Activated naive CD4-positive, alpha-beta T cell treated with anti-CD3 and anti-CD28 coated beads, Interleukin-2, amount 10 ng/mL, durations not matched to agents 7 days and 5 days (primary cell): ENCODE measurements around the gene DAPK1.

Experiments
- CTCF ChIA-PET: fragments of 350-600 bp; sonication (Branson Sonifier 250); formaldehyde crosslinking; loops from one replicate; lab custom pipeline; 2021; ENCODE audit warnings: antibody characterized with exemption; lab: Charles Lee
- DNase-seq: peaks from one replicate; pipeline ENCODE4 v3.0.0-alpha.2; 2020
- H3K27ac Mint-ChIP-seq: one replicate; pipeline ENCODE4 v1.8.0; 2021; ENCODE audit warnings: mild to moderate bottlenecking, moderate library complexity, mixed read lengths
- H3K27me3 Mint-ChIP-seq: one replicate; pipeline ENCODE4 v1.8.0; 2021; ENCODE audit warnings: mild to moderate bottlenecking, mixed read lengths
- H3K36me3 Mint-ChIP-seq: one replicate; pipeline ENCODE4 v1.8.0; 2021; ENCODE audit warnings: mixed read lengths
- H3K4me1 Mint-ChIP-seq: one replicate; pipeline ENCODE4 v1.8.0; 2021; ENCODE audit warnings: mixed read lengths
- H3K4me3 Mint-ChIP-seq: one replicate; pipeline ENCODE4 v1.8.0; 2021; ENCODE audit warnings: mild to moderate bottlenecking, moderate library complexity, mixed read lengths
- H3K9me3 Mint-ChIP-seq: one replicate; pipeline ENCODE4 v1.8.0; 2021; ENCODE audit warnings: mixed read lengths

DAPK1 gene

GRCh38 chr9:87682085-87682484 is 184.4 kb downstream of the DAPK1 start:
- CTCF ChIA-PET: no interaction called here
- Mint-ChIP-seq H3K9me3 (no peaks in the 10 kb centered on the region), H3K4me3 (no peak overlapping the region), H3K36me3 (no peaks in the 10 kb centered on the region), H3K4me1 (peaks cover 37% of the 10 kb centered on the region), H3K27ac (no peak overlapping the region), H3K27me3 (peaks cover 9% of the 10 kb centered on the region)
- DNase-seq: no peak

- CTCF ChIA-PET: no interaction called here
- Mint-ChIP-seq H3K9me3 (no peaks in the 10 kb centered on the region), H3K4me1 (peaks cover 37% of the 10 kb centered on the region)
Measured at GRCh38 chr9:87682618-87683017, 185.0 kb downstream of the DAPK1 start.

GRCh38 chr9:87683751-87684626 is 186.3 kb downstream of the DAPK1 start:
- CTCF ChIA-PET: no interaction called here
- Mint-ChIP-seq H3K27ac (no peak overlapping the region), H3K4me3 (no peak overlapping the region)

More at GRCh38 chr9:87682618-87683017, 185.0 kb downstream of the DAPK1 start:
- H3K36me3 Mint-ChIP-seq: no peaks in the 10 kb centered on the region
- H3K27me3 Mint-ChIP-seq: peaks cover 4% of the 10 kb centered on the region
- DNase-seq: no peak
- no peak overlapping the region for H3K4me3 Mint-ChIP-seq
- no peak overlapping the region for H3K27ac Mint-ChIP-seq

GRCh38 chr9:87684627-87685219 is 187.1 kb downstream of the DAPK1 start:
- CTCF ChIA-PET: no interaction called here
- H3K27ac Mint-ChIP-seq: no peak overlapping the region
- no peaks in the 10 kb centered on the region for H3K36me3 Mint-ChIP-seq
- no peaks in the 10 kb centered on the region for H3K9me3 Mint-ChIP-seq
- H3K4me3 Mint-ChIP-seq: no peak overlapping the region
- DNase-seq: no peak
- H3K27me3 Mint-ChIP-seq: peaks cover 3% of the 10 kb centered on the region
- peaks cover 35% of the 10 kb centered on the region for H3K4me1 Mint-ChIP-seq

More at GRCh38 chr9:87683751-87684626, 186.3 kb downstream of the DAPK1 start:
- no peak for DNase-seq
- H3K36me3 Mint-ChIP-seq: no peaks in the 10 kb centered on the region
- peaks cover 35% of the 10 kb centered on the region for H3K4me1 Mint-ChIP-seq
- H3K9me3 Mint-ChIP-seq: no peaks in the 10 kb centered on the region
- peaks cover 3% of the 10 kb centered on the region for H3K27me3 Mint-ChIP-seq

- DNase-seq: no peak
- CTCF ChIA-PET: no interaction called here
- peaks cover 3% of the 10 kb centered on the region for H3K27me3 Mint-ChIP-seq
- H3K27ac Mint-ChIP-seq: peak overlapping the region; percentile 5
- H3K4me1 Mint-ChIP-seq: peaks cover 34% of the 10 kb centered on the region
- no peak overlapping the region for H3K4me3 Mint-ChIP-seq
- H3K9me3 Mint-ChIP-seq: no peaks in the 10 kb centered on the region
- no peaks in the 10 kb centered on the region for H3K36me3 Mint-ChIP-seq
Measured at GRCh38 chr9:87685441-87685840, 187.8 kb downstream of the DAPK1 start.

- Mint-ChIP-seq H3K36me3 (no peaks in the 10 kb centered on the region), H3K27me3 (peaks cover 3% of the 10 kb centered on the region), H3K4me1 (peaks cover 32% of the 10 kb centered on the region), H3K27ac (peak overlapping the region; percentile 64), H3K9me3 (no peaks in the 10 kb centered on the region), H3K4me3 (no peak overlapping the region)
- CTCF ChIA-PET: no interaction called here
- DNase-seq: no peak
Measured at GRCh38 chr9:87685871-87686519, 188.3 kb downstream of the DAPK1 start.

- H3K27ac Mint-ChIP-seq: no peak overlapping the region
- DNase-seq: no peak
- H3K4me3 Mint-ChIP-seq: no peak overlapping the region
- no peaks in the 10 kb centered on the region for H3K9me3 Mint-ChIP-seq
- CTCF ChIA-PET: no interaction called here
- H3K27me3 Mint-ChIP-seq: peaks cover 3% of the 10 kb centered on the region
- H3K36me3 Mint-ChIP-seq: no peaks in the 10 kb centered on the region
- H3K4me1 Mint-ChIP-seq: peaks cover 32% of the 10 kb centered on the region
Measured at GRCh38 chr9:87686520-87687090, 188.9 kb downstream of the DAPK1 start.

GRCh38 chr9:87687207-87687606 is 189.5 kb downstream of the DAPK1 start:
- Mint-ChIP-seq H3K4me1 (peaks cover 32% of the 10 kb centered on the region), H3K27me3 (peaks cover 3% of the 10 kb centered on the region), H3K27ac (no peak overlapping the region), H3K4me3 (no peak overlapping the region), H3K9me3 (no peaks in the 10 kb centered on the region), H3K36me3 (no peaks in the 10 kb centered on the region)
- CTCF ChIA-PET: no interaction called here
- DNase-seq: no peak

GRCh38 chr9:87694236-87694755 is 196.6 kb downstream of the DAPK1 start:
- peaks cover 9% of the 10 kb centered on the region for H3K36me3 Mint-ChIP-seq
- H3K4me1 Mint-ChIP-seq: no peaks in the 10 kb centered on the region
- H3K4me3 Mint-ChIP-seq: no peak overlapping the region
- no peak overlapping the region for H3K27ac Mint-ChIP-seq
- peaks cover 14% of the 10 kb centered on the region for H3K9me3 Mint-ChIP-seq
- DNase-seq: no peak
- peaks cover 6% of the 10 kb centered on the region for H3K27me3 Mint-ChIP-seq
- CTCF ChIA-PET: no interaction called here

GRCh38 chr9:87695523-87695922 is 197.9 kb downstream of the DAPK1 start:
- peaks cover 14% of the 10 kb centered on the region for H3K9me3 Mint-ChIP-seq
- CTCF ChIA-PET: no interaction called here
- peaks cover 9% of the 10 kb centered on the region for H3K36me3 Mint-ChIP-seq
- H3K4me1 Mint-ChIP-seq: no peaks in the 10 kb centered on the region
- H3K27ac Mint-ChIP-seq: no peak overlapping the region
- DNase-seq: no peak
- no peak overlapping the region for H3K4me3 Mint-ChIP-seq
- H3K27me3 Mint-ChIP-seq: peaks cover 13% of the 10 kb centered on the region

GRCh38 chr9:87696641-87697040 is 199.0 kb downstream of the DAPK1 start:
- H3K9me3 Mint-ChIP-seq: peaks cover 14% of the 10 kb centered on the region
- peaks cover 15% of the 10 kb centered on the region for H3K27me3 Mint-ChIP-seq
- no peak overlapping the region for H3K27ac Mint-ChIP-seq
- DNase-seq: no peak
- peaks cover 9% of the 10 kb centered on the region for H3K36me3 Mint-ChIP-seq
- no peaks in the 10 kb centered on the region for H3K4me1 Mint-ChIP-seq
- no peak overlapping the region for H3K4me3 Mint-ChIP-seq
- CTCF ChIA-PET: no interaction called here

GRCh38 chr9:87698069-87698809 is 200.6 kb downstream of the DAPK1 start:
- no peak overlapping the region for H3K27ac Mint-ChIP-seq

GRCh38 chr9:87699835-87700234 is 202.2 kb downstream of the DAPK1 start:
- DNase-seq: no peak
- CTCF ChIA-PET: interaction anchor here (0.6 kb wide), 1 partner anchor 32 kb away, joined by 3 read pairs; no protein-coding TSS in a partner anchor
- H3K36me3 Mint-ChIP-seq: no peaks in the 10 kb centered on the region

More at GRCh38 chr9:87698069-87698809, 200.6 kb downstream of the DAPK1 start:
- peaks cover 3% of the 10 kb centered on the region for H3K4me1 Mint-ChIP-seq
- H3K36me3 Mint-ChIP-seq: peaks cover 7% of the 10 kb centered on the region
- no peak overlapping the region for H3K4me3 Mint-ChIP-seq
- peaks cover 27% of the 10 kb centered on the region for H3K27me3 Mint-ChIP-seq
- peaks cover 8% of the 10 kb centered on the region for H3K9me3 Mint-ChIP-seq
- DNase-seq: no peak
- CTCF ChIA-PET: no interaction called here

More at GRCh38 chr9:87699835-87700234, 202.2 kb downstream of the DAPK1 start:
- Mint-ChIP-seq H3K27ac (no peak overlapping the region), H3K4me1 (peaks cover 8% of the 10 kb centered on the region), H3K27me3 (peaks cover 31% of the 10 kb centered on the region), H3K4me3 (no peak overlapping the region), H3K9me3 (no peaks in the 10 kb centered on the region)
